WTC11 (cell line): ENCODE measurements around the gene PHF10. TPM values are rescaled to one million over a fixed set of nuclear protein-coding genes. Genes with fewer than 3 reads are reported as not detected.

Experiments
- ATAC-seq: fragments of 200-7000 bp; cut with Tn5 transposase; 2 replicates; pipeline ENCODE4 v1.10.0; 2021; ENCODE audit warnings: mild to moderate bottlenecking, moderate library complexity
- CTCF ChIA-PET: fragments of 300-600 bp; sonication (Branson Sonifier 250); formaldehyde crosslinking; loops from one replicate; lab custom pipeline; 2021; ENCODE audit warnings: antibody characterized with exemption; lab: Charles Lee
- POLR2A ChIA-PET: fragments of 350-600 bp; sonication (Branson Sonifier 250); formaldehyde crosslinking; loops from one replicate; lab custom pipeline; 2021; ENCODE audit warnings: antibody characterized with exemption; lab: Charles Lee
- DNase-seq: peaks from one replicate; pipeline ENCODE4 v3.0.0; 2021; ENCODE audit warnings: low spot score
- H3K27ac Mint-ChIP-seq: 2 replicates; pipeline ENCODE4 v1.8.0; 2021; ENCODE audit warnings: mixed read lengths
- H3K27me3 Mint-ChIP-seq: 2 replicates; pipeline ENCODE4 v1.8.0; 2021; ENCODE audit warnings: low read depth, mild to moderate bottlenecking, moderate library complexity, mixed read lengths
- H3K36me3 Mint-ChIP-seq: 2 replicates; pipeline ENCODE4 v1.8.0; 2021; ENCODE audit warnings: mixed read lengths
- H3K4me1 Mint-ChIP-seq: 2 replicates; pipeline ENCODE4 v1.8.0; 2022; ENCODE audit warnings: mixed read lengths
- H3K4me3 Mint-ChIP-seq: 2 replicates; pipeline ENCODE4 v1.8.0; 2021; ENCODE audit warnings: mild to moderate bottlenecking, moderate library complexity, mixed read lengths
- H3K9me3 Mint-ChIP-seq: 2 replicates; pipeline ENCODE4 v1.8.0; 2021; ENCODE audit warnings: mixed read lengths
- AFF4 ChIP-seq: sonication (generic); formaldehyde crosslinking; IDR thresholded peaks from 2 replicates; pipeline ENCODE4 v1.8.1; 2023; ENCODE audit warnings: mild to moderate bottlenecking, missing genetic modification reagents, borderline replicate concordance
- ATF6 ChIP-seq: sonication (generic); formaldehyde crosslinking; IDR thresholded peaks from 2 replicates; pipeline ENCODE4 v1.8.1; 2023; ENCODE audit warnings: mild to moderate bottlenecking, missing genetic modification reagents
- CBFB ChIP-seq: sonication (generic); formaldehyde crosslinking; IDR thresholded peaks from 2 replicates; pipeline ENCODE4 v1.8.1; 2022; ENCODE audit warnings: mild to moderate bottlenecking, low read depth, missing genetic modification reagents
- CREM ChIP-seq: sonication (generic); formaldehyde crosslinking; IDR thresholded peaks from 2 replicates; pipeline ENCODE4 v1.8.1; 2022; ENCODE audit warnings: mild to moderate bottlenecking, missing genetic modification reagents, moderate library complexity
- CTCF ChIP-seq: fragments of 200-600 bp; IDR thresholded peaks from 2 replicates; pipeline ENCODE4 v1.8.0; 2022; ENCODE audit warnings: antibody characterized with exemption
- E2F4 ChIP-seq: sonication (generic); formaldehyde crosslinking; IDR thresholded peaks from 2 replicates; pipeline ENCODE4 v1.8.1; 2022; ENCODE audit warnings: low read depth, mild to moderate bottlenecking, moderate library complexity, missing genetic modification reagents, borderline replicate concordance
- JAZF1 ChIP-seq: fragments of 250-450 bp; sonication (Bioruptor Pico); IDR thresholded peaks from 2 replicates; pipeline ENCODE4 v1.9.0; 2021; ENCODE audit warnings: moderate library complexity, mild to moderate bottlenecking, inconsistent platforms
- MYBL2 ChIP-seq: sonication (generic); formaldehyde crosslinking; IDR thresholded peaks from 2 replicates; pipeline ENCODE4 v1.8.1; 2023; ENCODE audit warnings: mild to moderate bottlenecking, moderate library complexity, missing genetic modification reagents
- NFE2L1 ChIP-seq: sonication (generic); formaldehyde crosslinking; IDR thresholded peaks from 2 replicates; pipeline ENCODE4 v1.8.1; 2023; ENCODE audit warnings: missing genetic modification reagents
- NR1H2 ChIP-seq: sonication (generic); formaldehyde crosslinking; IDR thresholded peaks from 2 replicates; pipeline ENCODE4 v1.9.0; 2021; ENCODE audit warnings: mild to moderate bottlenecking, moderate library complexity, missing genetic modification reagents
- NR3C1 ChIP-seq: sonication (generic); formaldehyde crosslinking; conservative IDR thresholded peaks from 2 replicates; pipeline ENCODE4 v1.8.1; 2023; ENCODE audit warnings: low read depth, mild to moderate bottlenecking, missing genetic modification reagents
- PRDM15 ChIP-seq: sonication (generic); formaldehyde crosslinking; IDR thresholded peaks from 2 replicates; pipeline ENCODE4 v1.8.0; 2022; ENCODE audit warnings: missing genetic modification reagents
- SMAD3 ChIP-seq: sonication (generic); formaldehyde crosslinking; IDR thresholded peaks from 2 replicates; pipeline ENCODE4 v1.8.0; 2022; ENCODE audit warnings: missing genetic modification reagents, mild to moderate bottlenecking, borderline replicate concordance
- SMAD4 ChIP-seq: sonication (generic); formaldehyde crosslinking; IDR thresholded peaks from 2 replicates; pipeline ENCODE4 v1.8.0; 2022; ENCODE audit warnings: mild to moderate bottlenecking, missing genetic modification reagents
- TEAD4 ChIP-seq: sonication (generic); formaldehyde crosslinking; IDR thresholded peaks from 2 replicates; pipeline ENCODE4 v1.8.0; 2022; ENCODE audit warnings: mild to moderate bottlenecking, missing genetic modification reagents
- ZNF232 ChIP-seq: sonication (generic); formaldehyde crosslinking; IDR thresholded peaks from 2 replicates; pipeline ENCODE4 v1.8.0; 2022; ENCODE audit warnings: mild to moderate bottlenecking, missing genetic modification reagents
- ZNF263 ChIP-seq: sonication (generic); formaldehyde crosslinking; IDR thresholded peaks from 2 replicates; pipeline ENCODE4 v1.8.1; 2022; ENCODE audit warnings: low read depth, mild to moderate bottlenecking, moderate library complexity, missing genetic modification reagents
- ZNF396 ChIP-seq: fragments of 250-450 bp; sonication (Bioruptor Pico); IDR thresholded peaks from 2 replicates; pipeline ENCODE4 v1.8.0; 2021; ENCODE audit warnings: mild to moderate bottlenecking, moderate library complexity, borderline replicate concordance
- ZNF532 ChIP-seq: fragments of 250-450 bp; sonication (Bioruptor Pico); IDR thresholded peaks from 2 replicates; pipeline ENCODE4 v1.9.0; 2021; ENCODE audit warnings: mild to moderate bottlenecking, borderline replicate concordance
- total RNA-seq: library from RNA; stranded (reverse); gene quantifications from 3 replicates; pipeline ENCODE4 v1.2.3, GENCODE V29; 2021

Gene PHF10
- total RNA-seq, 1 experiment from 2014 or later = 39.3 TPM

GRCh38 chr6:169701954-169702839 lies 22.1 kb downstream of the PHF10 start, which contains the start of the genes C6orf120 and WDR27:
Gene C6orf120, plus strand, starts transcription at chr6:169702126. Its CDS starts 334 bp downstream, at chr6:169702460.
Gene WDR27, minus strand, starts transcription at chr6:169702029. Its CDS starts 13,024 bp downstream, at chr6:169689005.
- CTCF ChIA-PET = interaction anchor here (1.1 to 1.6 kb wide), 4 partner anchors 20 to 828 kb away, joined by 3 to 7 read pairs (median 4); no protein-coding TSS in a partner anchor
- Mint-ChIP-seq H3K9me3 (peaks cover 4% of the 10 kb centered on the region; the same call in 1 of the 2 replicates), H3K4me1 (peaks cover 29% of the 10 kb centered on the region), H3K27me3 (no peaks in the 10 kb centered on the region), H3K4me3 (peak within 1 kb of the TSS; percentile 90), H3K27ac (peak within 1 kb of the TSS; percentile 93), H3K36me3 (peaks cover 20% of the 10 kb centered on the region)
- DNase-seq (peak; percentile 94), ATAC-seq (peak; percentile 82)
- POLR2A ChIA-PET = interaction anchor here (1.0 to 3.8 kb wide), 5 partner anchors 18 to 589 kb away, joined by 3 to 14 read pairs (median 3); partner anchors contain the start of genes DLL1, DYNLT2, ERMARD and PHF10
- peak; percentile 37; the same call in 1 of the 2 replicates for TF ChIP-seq ZNF232 (CRISPR knock-in tag)
- TF ChIP-seq PRDM15 (CRISPR knock-in tag) = no peak
- TF ChIP-seq NR1H2 (CRISPR knock-in tag) = no peak
- TF ChIP-seq CTCF = no peak
- peak; percentile 73 for TF ChIP-seq SMAD4
- no peak for TF ChIP-seq ZNF263 (CRISPR knock-in tag)
- TF ChIP-seq ZNF532 (CRISPR knock-in tag) = no peak
- no peak for TF ChIP-seq TEAD4 (CRISPR knock-in tag)
- TF ChIP-seq CBFB (CRISPR knock-in tag) = no peak
- TF ChIP-seq NFE2L1 = no peak
- TF ChIP-seq JAZF1 (CRISPR knock-in tag) = no peak
- TF ChIP-seq AFF4 (CRISPR knock-in tag) = no peak; the same call in 1 of the 2 replicates
- 0 out of 2 replicates have a peak, but pooled peaks have one; percentile 13 for TF ChIP-seq MYBL2
- TF ChIP-seq E2F4 (CRISPR knock-in tag) = no peak
- peak; percentile 84 for TF ChIP-seq CREM (CRISPR knock-in tag)
- TF ChIP-seq SMAD3 (CRISPR knock-in tag) = peak; percentile 74
- TF ChIP-seq ZNF396 (CRISPR knock-in tag) = no peak
- no peak for TF ChIP-seq NR3C1 (CRISPR knock-in tag)
- no peak for TF ChIP-seq ATF6 (CRISPR knock-in tag)
